Left colon (tissue), 2 donors: ENCODE measurements around the gene RAPGEF3. TPM values are rescaled to one million over a fixed set of nuclear protein-coding genes. Genes with fewer than 3 reads are reported as not detected.
A peak's percentile ranks its signal among the peaks of the same experiment; 100 is the strongest.

ENCODE experiments used
- ATAC-seq: fragments of 200-7000 bp; cut with Tn5 transposase; one replicate; pipeline ENCODE4 v1.9.1; 2020; ENCODE audit warnings: mild to moderate bottlenecking, moderate library complexity
- DNase-seq, 2 donors: peaks; one replicate each; pipeline ENCODE4 v3.0.0-alpha.2; 2020
- intact Hi-C, 2 donors: fragments of 100-400 bp; cut with DNase I in 1 of 2; cut with micrococcal nuclease in 1 of 2; formaldehyde crosslinking; loops; one replicate each; pipeline versions ENCODE4 v1.11.2 to v1.14.0; 2022; cut with DNase I, micrococcal nuclease
- total RNA-seq, 2 donors: library from RNA; stranded (reverse); fragmentation: NEBNext Ultra II Directional; extraction: Animal tissue kit (Norgen Biotek cat#: 25700); gene quantifications; one replicate each; pipeline ENCODE4 v1.2.1, GENCODE V29; 2021
- donor health status: DM: no; HTN: no; CAD: no.
- donor health status: DM: yes; HTN: yes; CAD: no.

Gene RAPGEF3
- total RNA-seq, 2 donors from 2014 or later, result 8.5 to 9.7 TPM

GRCh38 chr12:47791874-47792273, 33.2 kb upstream of the RAPGEF3 start:
- DNase-seq (no peak), ATAC-seq (no peak)
- intact Hi-C loops, result no loop called here

GRCh38 chr12:47791351-47791746, 32.7 kb upstream of the RAPGEF3 start:
- no peak for DNase-seq
- ATAC-seq, result no peak
- intact Hi-C loops, result no loop called here

DNA sequence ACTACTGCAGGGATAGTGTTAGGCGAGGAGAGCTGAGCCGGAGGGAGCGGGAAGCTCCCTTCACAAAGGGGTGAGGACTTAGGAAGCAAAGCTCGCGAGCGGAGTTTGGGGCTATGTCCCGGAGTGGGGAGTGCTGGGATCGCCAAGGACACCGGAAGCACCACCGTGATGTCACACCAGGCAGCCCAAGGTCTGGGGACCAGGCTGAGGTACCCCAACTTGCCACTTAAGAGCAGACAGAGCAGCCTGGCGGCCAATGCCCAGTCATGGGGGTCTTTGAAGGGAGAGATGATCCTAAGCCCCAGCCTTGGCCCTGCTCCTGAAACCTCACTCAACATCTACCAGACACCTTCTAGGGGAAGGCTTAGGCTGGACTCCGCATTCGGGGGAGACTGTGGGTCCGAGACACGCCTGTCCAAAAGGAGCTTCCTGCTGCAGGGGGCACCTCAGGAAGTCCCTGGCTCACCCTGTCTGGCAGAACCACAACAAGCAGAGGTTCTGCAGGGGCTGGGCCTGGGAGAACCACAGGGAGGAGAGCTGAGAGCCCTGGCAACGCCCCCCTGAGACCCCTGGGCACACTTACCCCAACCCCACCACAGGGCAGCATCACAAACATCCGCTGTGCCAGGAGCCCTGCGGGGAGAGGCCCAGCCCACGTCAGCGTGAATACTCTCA, 32.1 kb upstream of the RAPGEF3 start:
- ATAC-seq (no peak), DNase-seq (no peak)
- intact Hi-C loops, result no loop called here

DNA sequence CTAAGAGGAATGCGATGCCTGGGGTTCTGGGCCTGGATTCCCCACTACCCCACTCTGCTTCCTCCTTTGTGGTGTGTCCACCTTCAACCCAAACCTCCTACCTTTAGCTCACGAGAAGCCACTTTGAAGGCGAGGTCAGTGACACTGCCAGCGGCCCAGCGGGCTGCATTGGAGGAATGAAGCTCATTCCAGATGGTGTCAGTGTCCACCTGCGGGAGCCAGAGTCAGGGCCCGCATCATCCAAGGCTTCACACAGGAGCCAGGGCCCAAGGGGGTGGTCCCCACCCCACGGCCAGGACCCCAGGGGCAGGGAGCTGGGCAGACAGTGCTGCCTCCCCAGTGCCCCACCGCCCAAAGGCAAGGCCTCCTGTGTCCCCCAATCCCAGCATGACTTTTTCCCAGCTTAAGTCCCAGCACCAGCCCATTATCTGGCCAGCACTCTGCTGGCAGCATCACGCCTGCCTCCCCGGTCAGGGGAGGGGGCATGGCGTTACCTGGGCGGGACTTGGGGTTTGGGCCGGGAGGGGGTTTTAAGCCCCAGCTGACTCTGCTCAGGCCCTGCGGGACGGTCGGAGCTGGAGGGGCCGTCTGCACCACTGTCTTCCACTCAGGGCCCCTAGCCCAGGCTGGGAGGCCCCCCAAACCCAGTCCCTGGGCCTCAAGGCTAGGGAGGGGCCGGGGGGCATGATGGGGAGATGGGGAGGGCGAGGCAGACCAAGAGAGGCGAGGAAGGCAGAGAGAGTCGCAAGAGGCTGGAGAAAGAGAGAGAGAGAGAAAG, 31.2 kb upstream of the RAPGEF3 start:
- intact Hi-C loops, result no loop called here
- no peak for DNase-seq
- no peak for ATAC-seq

DNA sequence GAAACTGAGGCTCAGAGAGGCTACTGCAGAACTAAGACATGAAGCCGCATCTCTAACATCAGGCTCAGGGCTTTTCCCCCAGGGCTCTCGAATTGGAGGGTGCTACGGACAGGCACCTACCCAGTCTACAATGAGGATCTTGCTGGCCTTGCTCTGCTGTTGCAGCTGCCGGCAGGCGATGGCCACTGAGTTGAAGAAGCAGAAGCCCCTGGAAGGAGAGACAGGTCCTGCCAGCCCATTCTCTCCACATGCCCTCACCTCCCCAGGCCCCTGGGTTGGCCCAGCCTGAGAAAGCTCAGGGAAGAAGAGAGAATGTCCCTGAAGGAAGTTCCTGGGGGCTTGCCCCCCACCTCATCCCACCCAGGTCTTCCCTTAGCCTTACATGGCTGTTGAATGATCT, 30.5 kb upstream of the RAPGEF3 start:
- intact Hi-C loops, result no loop called here
- DNase-seq (no peak), ATAC-seq (no peak)

GRCh38 chr12:47787596-47788319, 29.1 kb upstream of the RAPGEF3 start:
- ATAC-seq, result no peak
- no peak for DNase-seq
- intact Hi-C loops, result no loop called here

GRCh38 chr12:47786662-47787280, 28.1 kb upstream of the RAPGEF3 start:
- DNase-seq, result no peak
- peak; percentile 10 for ATAC-seq
- intact Hi-C loops, result no loop called here

- intact Hi-C loops, result no loop called here
- DNase-seq, result no peak
- no peak for ATAC-seq
These were observed 27.4 kb upstream of the RAPGEF3 start for GRCh38 chr12:47785887-47786661.

- intact Hi-C loops, result no loop called here
- no peak for DNase-seq
- ATAC-seq, result no peak
These were observed 26.6 kb upstream of the RAPGEF3 start for GRCh38 chr12:47785036-47785886.

- no peak for ATAC-seq
- intact Hi-C loops, result no loop called here
- DNase-seq, result no peak
These were observed 25.4 kb upstream of the RAPGEF3 start for GRCh38 chr12:47783821-47784819.

- intact Hi-C loops, result no loop called here
- ATAC-seq, result no peak
- no peak for DNase-seq
These were observed 24.5 kb upstream of the RAPGEF3 start for GRCh38 chr12:47783024-47783755.

- DNase-seq (no peak), ATAC-seq (no peak)
- intact Hi-C loops, result no loop called here
These were observed 23.7 kb upstream of the RAPGEF3 start for GRCh38 chr12:47782372-47782770.

DNA sequence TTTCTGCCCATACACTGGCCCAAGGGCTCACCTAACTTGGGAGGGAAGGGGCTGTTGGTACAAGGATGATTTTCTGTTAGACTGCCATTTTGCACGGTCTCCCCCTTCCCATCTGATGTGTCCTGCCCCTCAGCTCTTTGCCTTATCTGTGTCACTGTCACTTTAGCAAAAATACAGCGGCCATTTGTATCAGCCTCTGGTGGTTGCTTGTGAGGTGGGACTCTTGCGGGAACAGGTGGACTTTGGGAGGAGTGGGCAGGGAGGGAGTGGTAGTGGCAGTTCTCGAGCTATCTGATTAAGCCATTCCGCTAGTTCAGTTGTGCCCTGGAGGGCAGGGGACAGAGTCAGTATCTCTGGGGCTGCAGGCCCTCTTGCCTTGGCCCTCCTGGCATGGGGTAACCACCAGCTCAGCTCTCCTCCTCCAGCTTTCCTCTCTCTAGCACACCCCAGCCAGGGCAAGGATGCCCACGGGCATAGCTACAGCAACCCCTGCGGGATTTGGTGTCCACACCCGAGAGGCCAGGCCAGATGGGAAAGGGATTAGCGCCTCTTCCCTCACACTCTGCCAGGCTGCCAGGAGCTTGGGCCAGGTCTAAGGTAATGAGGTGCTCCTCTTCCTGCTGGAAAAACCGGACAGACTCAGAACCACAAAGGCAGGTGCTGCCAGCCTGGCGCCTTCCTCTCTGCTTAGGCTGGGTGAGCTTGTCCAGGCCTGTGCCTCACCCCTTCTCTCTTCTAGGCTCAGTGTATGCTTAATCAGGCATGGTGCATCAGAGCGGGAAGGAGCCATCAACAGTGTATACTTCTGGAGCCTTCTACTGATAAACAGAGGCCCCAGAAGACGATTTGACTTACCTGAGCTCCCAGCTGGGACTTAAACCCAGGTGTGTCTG, 23.0 kb upstream of the RAPGEF3 start:
- intact Hi-C loops, result no loop called here
- no peak for DNase-seq
- ATAC-seq, result no peak

- no peak for DNase-seq
- ATAC-seq, result no peak
- intact Hi-C loops, result loop anchor here (5.0 to 10.0 kb wide), 2 partner anchors 55 to 57 kb away; partner anchors contain the start of gene ENDOU (in 1 of the 2)
These were observed 21.3 kb upstream of the RAPGEF3 start for GRCh38 chr12:47779943-47780504.
